GM13977 (cell line): ENCODE data around the gene SERPINF2.

Source experiments
- DNase-seq: peaks from one replicate; pipeline ENCODE4 v3.0.0; 2012; ENCODE audit warnings: low spot score
- CTCF ChIP-seq: IDR thresholded peaks from 2 replicates; pipeline ENCODE4 v1.5.1; 2012; ENCODE audit warnings: mild to moderate bottlenecking, control low read depth; ENCODE audit not compliant: insufficient read depth; ENCODE audit errors: extremely low read depth, missing control alignments
- in situ Hi-C: fragments of 300-500 bp; cut with MboI; formaldehyde crosslinking; loops from one replicate; pipeline ENCODE4 v1.12.0; 2022; ENCODE audit warnings: low sequenced_read_pairs, low pct_unique_long_range_greater_than_20kb, mixed read lengths, inconsistent platforms; ENCODE audit not compliant: unreplicated experiment

SERPINF2 gene

GRCh38 chr17:1776857-1777256 lies 34.2 kb downstream of the SERPINF2 start:
- in situ Hi-C loops, result no loop called here
- no peak for DNase-seq
- no peak for TF ChIP-seq CTCF

- no peak for DNase-seq
- no peak for TF ChIP-seq CTCF
- in situ Hi-C loops, result no loop called here
Measured at GRCh38 chr17:1779571-1780131, 37.0 kb downstream of the SERPINF2 start.

GRCh38 chr17:1782171-1782567 lies 39.5 kb downstream of the SERPINF2 start:
- no peak for TF ChIP-seq CTCF
- in situ Hi-C loops, result no loop called here
- DNase-seq, result no peak

- DNase-seq, result no peak
- in situ Hi-C loops, result no loop called here
- no peak for TF ChIP-seq CTCF
Measured at GRCh38 chr17:1783271-1783670, 40.6 kb downstream of the SERPINF2 start.

- peak; percentile 14 for TF ChIP-seq CTCF
- in situ Hi-C loops, result no loop called here
- peak; percentile 46 for DNase-seq
Measured at GRCh38 chr17:1783834-1784611, 41.4 kb downstream of the SERPINF2 start.

- DNase-seq, result no peak
- no peak for TF ChIP-seq CTCF
- in situ Hi-C loops, result no loop called here
Measured at GRCh38 chr17:1785930-1786329, 43.3 kb downstream of the SERPINF2 start.
